Measurements from ENCODE around the gene CYP26A1. TPM values are rescaled to one million over a fixed set of nuclear protein-coding genes. Genes with fewer than 3 reads are reported as not detected.

CYP26A1 gene
- total RNA-seq, 2 experiments from 2014 or later = not detected

DNA sequence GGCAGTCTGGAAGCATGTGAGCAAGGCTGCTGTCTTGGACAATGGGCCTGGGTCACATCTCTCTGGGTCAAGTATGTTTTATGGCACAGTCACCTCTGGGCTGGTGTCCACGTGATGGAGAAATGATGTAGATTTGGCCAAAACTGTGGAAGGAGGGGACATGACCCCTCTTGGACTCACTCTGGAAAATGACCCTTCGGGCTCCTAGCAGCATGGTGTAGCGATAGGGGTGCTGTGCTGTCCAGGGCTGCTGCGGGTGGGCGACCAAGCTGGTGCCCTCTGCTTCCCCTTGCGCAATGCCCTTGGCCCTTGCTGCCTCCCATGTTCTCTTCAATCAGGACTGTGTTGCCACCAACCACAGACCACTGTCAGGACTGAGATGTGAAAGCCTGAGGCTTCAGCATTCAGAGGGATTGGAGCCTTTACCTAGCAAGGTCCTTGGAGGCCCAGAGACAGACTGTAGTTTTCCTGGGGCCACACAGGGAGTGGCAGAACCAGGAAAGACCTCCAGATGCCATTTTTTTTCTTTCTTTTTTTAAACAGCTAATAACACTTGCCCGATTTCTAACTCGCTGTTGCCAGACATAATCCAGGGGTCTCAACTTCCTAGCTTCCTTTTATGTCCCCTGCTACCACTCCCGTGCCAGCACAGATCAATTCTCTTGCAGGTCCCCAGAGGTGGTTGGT is 6.1 kb downstream of the CYP26A1 start:
- POLR2A ChIA-PET = interaction anchor here (1.0 kb wide), 1 partner anchor 102 kb away, joined by 3 read pairs; no protein-coding TSS in a partner anchor
- Mint-ChIP-seq H3K27ac (no peak overlapping the region), H3K4me3 (no peak overlapping the region), H3K9me3 (no peaks in the 10 kb centered on the region), H3K27me3 (peaks cover 44% of the 10 kb centered on the region), H3K36me3 (ENCODE audit: low read depth) (no peaks in the 10 kb centered on the region), H3K4me1 (ENCODE audit: low read depth) (peaks cover 14% of the 10 kb centered on the region)
- intact Hi-C loops (cut with micrococcal nuclease) = loop anchor here (1.0 to 10.0 kb wide), 4 partner anchors 115 to 385 kb away; no protein-coding TSS in a partner anchor
- no peak for ATAC-seq
- CTCF ChIA-PET = interaction anchor here (0.7 to 2.0 kb wide), 22 partner anchors 9 to 402 kb away, joined by 3 to 9 read pairs (median 4); partner anchors contain the start of gene MYOF
- TF ChIP-seq CTCF (IDR thresholded peaks at IDR 0.05) = no peak
- no peak for DNase-seq

GRCh38 chr10:93080350-93081046 is 6.8 kb downstream of the CYP26A1 start:
- Mint-ChIP-seq H3K4me1 (ENCODE audit: low read depth) (peaks cover 7% of the 10 kb centered on the region), H3K4me3 (no peak overlapping the region), H3K27ac (no peak overlapping the region), H3K9me3 (no peaks in the 10 kb centered on the region), H3K27me3 (peaks cover 38% of the 10 kb centered on the region), H3K36me3 (ENCODE audit: low read depth) (no peaks in the 10 kb centered on the region)
- peak; percentile 72 for ATAC-seq
- ChIA-PET POLR2A (no interaction called here), CTCF (interaction anchor here (0.6 to 2.0 kb wide), 22 partner anchors 11 to 402 kb away, joined by 3 to 9 read pairs (median 4); partner anchors contain the start of gene MYOF)
- TF ChIP-seq CTCF (IDR thresholded peaks at IDR 0.05) = peak; percentile 92
- intact Hi-C loops (cut with micrococcal nuclease) = loop anchor here (1.0 to 2.0 kb wide), 2 partner anchors 208 to 272 kb away; no protein-coding TSS in a partner anchor
- DNase-seq = peak; percentile 64

DNA sequence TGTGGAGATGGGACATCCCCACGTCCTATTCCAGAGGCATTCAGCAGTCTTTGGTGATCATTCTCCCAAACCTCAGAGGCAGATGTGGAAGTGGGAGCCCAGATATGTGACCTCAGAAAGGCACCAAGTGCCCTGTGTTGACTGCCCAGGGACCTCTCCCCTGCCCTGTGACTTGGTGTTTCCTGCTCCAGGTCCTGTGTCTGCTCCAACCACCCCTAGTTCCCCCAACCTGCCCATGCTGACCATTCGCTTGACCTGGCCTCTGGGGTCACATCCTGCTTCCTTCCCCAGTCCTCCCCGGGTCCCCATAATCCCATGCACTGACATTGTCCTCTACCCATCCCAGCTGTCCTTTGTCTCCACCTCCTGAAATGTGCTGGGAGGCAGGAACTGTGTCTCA is 7.6 kb downstream of the CYP26A1 start:
- CTCF ChIA-PET = interaction anchor here (0.7 to 1.6 kb wide), 6 partner anchors 33 to 401 kb away, joined by 3 to 7 read pairs (median 4); partner anchors contain the start of gene MYOF
- H3K36me3 Mint-ChIP-seq (ENCODE audit: low read depth) = no peaks in the 10 kb centered on the region
- ATAC-seq = no peak
- no peaks in the 10 kb centered on the region for H3K9me3 Mint-ChIP-seq
- TF ChIP-seq CTCF (IDR thresholded peaks at IDR 0.05) = no peak
- H3K4me3 Mint-ChIP-seq = no peak overlapping the region
- POLR2A ChIA-PET = no interaction called here
- intact Hi-C loops (cut with micrococcal nuclease) = loop anchor here (2.0 kb wide), 1 partner anchor 207 kb away; no protein-coding TSS in a partner anchor
- peaks cover 2% of the 10 kb centered on the region for H3K4me1 Mint-ChIP-seq (ENCODE audit: low read depth)
- DNase-seq = no peak
- H3K27me3 Mint-ChIP-seq = peaks cover 32% of the 10 kb centered on the region
- no peak overlapping the region for H3K27ac Mint-ChIP-seq

- Mint-ChIP-seq H3K4me3 (no peak overlapping the region), H3K9me3 (no peaks in the 10 kb centered on the region), H3K4me1 (ENCODE audit: low read depth) (peaks cover 2% of the 10 kb centered on the region), H3K27me3 (peaks cover 28% of the 10 kb centered on the region), H3K27ac (no peak overlapping the region), H3K36me3 (ENCODE audit: low read depth) (no peaks in the 10 kb centered on the region)
- DNase-seq (no peak), ATAC-seq (no peak)
- POLR2A ChIA-PET = no interaction called here
- TF ChIP-seq CTCF (IDR thresholded peaks at IDR 0.05) = no peak
- intact Hi-C loops (cut with micrococcal nuclease) = loop anchor here (2.0 kb wide), 1 partner anchor 207 kb away; no protein-coding TSS in a partner anchor
- CTCF ChIA-PET = interaction anchor here (1.3 to 1.4 kb wide), 2 partner anchors 271 to 401 kb away, joined by 3 to 7 read pairs; partner anchors contain the start of gene MYOF
These were observed 8.1 kb downstream of the CYP26A1 start for GRCh38 chr10:93081834-93082233.
